HTR-8/SVneo (cell line): ENCODE data around the gene SLC30A10.
"Not testable (repeated sequence)": the region's sequence is repeated elsewhere in the genome, so short reads cannot be mapped to it uniquely, and the experiment has no call there.

Experiments used
- DNase-seq: peaks from one replicate; pipeline ENCODE4 v3.0.0; 2011; ENCODE audit warnings: low spot score, mixed read lengths; ENCODE audit not compliant: insufficient read length
- FAIRE-seq: peaks from 2 replicates; lab custom pipeline; 2011; peaks lifted over from hg19 to GRCh38; lab: Jason Lieb, UNC

The SLC30A10 gene

DNA sequence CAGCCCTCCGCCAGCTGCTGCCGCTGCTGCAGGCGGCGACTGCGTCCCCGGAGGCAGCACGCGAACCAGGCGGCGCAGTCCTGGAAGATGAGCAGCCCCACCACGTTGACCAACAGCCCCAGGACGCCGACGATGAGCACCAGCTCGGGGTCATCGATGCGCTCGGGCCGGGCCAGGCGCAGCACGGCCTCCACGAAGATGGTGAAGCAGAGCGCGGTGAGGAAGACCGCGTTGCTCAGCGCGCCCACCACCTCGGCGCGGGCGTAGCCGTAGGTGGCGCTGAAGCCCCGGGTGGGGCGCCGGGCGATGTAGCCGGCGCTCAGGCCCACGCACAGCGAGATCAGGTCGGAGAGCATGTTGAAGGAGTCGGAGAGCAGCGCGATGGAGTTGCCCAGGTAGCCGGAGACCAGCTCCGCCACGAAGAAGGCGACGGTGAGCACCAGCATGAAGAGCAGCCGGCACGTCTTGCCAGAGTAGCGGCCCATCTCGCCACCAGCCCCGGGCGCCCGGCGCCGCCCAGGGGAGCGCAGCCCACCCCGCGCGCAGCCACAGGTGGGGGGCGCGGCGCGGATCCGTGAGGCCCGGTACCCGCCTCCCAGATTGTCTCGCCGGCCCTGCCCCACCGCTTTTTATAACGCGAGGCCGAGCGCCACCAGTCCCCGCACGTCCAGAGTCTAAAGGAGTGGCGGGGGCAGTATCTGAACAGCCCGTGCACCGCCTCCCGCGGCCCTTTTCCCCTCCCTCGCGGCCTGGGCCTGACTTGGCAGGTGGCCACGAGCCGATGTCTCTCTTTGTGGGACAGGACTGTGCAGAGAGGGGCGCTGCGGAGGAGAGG lies at the start of gene SLC30A10:
SLC30A10 (minus strand) TSS at position 602 of the 835 bp plus-strand sequence; CDS start at position 485, 117 bp downstream.
- FAIRE-seq (peak; percentile 89), DNase-seq (peak; percentile 41)

DNA sequence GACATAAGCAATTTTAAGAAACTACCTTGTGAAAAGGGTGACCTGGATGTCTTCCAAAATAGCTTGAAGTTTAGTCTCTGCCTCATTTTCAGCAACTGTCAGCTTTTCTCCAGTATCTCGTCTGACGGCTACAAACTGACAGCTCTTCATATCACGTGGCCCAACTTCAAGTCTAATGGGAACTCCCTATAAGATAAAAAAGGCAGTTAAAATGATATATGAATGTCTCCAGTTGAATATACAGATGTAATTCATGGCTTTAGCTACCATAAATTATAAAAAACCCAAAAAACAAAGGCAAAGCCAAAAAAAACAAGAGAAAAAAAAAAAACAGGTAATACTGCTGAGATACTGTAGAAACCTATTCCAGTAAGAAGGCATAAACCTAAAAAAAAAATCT lies 44.9 kb upstream of the SLC30A10 start:
- FAIRE-seq (no peak), DNase-seq (no peak)

DNA sequence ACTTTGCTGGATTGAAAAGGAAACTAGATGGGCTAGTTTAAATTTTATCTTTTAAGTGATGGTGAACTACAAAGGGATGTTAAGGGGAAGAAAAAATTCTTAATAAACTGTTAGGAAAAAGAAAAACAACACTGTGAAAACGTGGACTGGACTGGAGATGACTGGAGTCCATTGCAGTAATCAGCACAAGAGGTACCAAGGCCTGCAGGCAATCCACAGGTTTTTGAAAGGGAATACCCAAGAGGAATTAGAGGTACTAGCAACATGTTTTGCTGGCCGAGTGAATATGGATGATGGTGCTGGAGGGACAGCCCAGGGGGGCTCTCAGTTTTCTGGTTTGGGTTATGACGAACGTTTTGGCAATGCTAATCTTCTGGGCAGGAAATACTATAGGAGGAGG lies 39.0 kb upstream of the SLC30A10 start:
- FAIRE-seq (no peak), DNase-seq (no peak)

DNA sequence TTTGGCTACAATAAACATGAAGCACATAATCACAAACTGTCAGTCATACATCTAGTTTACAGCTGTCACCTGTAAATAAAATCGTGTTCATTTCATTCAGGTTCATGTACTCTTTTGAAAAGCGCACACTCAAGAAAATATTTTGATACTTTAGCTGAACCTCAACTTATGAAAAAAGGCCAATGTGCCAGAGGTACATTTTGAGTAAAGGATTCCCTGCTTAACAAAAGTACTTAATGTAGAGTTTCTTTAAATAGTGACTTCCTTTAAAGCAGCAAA lies 37.7 kb upstream of the SLC30A10 start:
- FAIRE-seq (no peak), DNase-seq (no peak)

DNA sequence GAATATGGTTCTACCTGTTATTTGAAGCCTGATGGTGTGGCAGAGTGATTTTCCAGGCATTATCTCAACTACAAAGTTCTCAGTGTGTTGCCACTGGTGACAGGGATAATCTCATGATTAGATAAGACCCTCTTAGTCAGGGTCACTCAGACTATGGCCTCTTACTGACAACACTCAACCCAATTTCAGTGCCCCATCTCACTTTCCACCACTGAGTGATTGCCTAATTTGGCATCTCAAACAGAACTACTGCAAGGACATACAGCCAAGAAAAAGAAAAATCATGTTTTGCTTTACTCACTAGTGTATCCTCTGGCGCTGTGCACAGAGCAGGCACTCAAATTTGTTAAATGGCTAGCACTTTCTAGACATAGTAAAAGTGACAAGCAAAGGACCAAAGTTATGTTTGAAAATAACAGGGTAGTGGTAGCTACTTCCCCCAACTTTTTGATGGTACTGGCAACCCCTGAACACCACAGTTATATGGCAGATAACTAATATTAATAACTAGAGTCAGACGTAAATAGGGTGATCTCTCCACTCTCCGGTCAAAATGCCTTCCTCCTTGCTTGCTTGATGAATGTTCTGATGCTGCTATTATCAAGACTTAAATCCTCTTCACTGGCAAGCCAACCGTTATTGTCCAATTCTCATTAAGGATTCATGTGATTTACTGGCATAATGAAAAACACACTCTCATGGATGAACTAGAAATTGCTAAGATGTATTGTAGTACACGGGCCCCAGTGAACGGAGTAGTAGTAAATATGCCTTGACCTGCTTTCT lies 37.1 kb upstream of the SLC30A10 start:
- no peak for DNase-seq
- FAIRE-seq = no peak

DNA sequence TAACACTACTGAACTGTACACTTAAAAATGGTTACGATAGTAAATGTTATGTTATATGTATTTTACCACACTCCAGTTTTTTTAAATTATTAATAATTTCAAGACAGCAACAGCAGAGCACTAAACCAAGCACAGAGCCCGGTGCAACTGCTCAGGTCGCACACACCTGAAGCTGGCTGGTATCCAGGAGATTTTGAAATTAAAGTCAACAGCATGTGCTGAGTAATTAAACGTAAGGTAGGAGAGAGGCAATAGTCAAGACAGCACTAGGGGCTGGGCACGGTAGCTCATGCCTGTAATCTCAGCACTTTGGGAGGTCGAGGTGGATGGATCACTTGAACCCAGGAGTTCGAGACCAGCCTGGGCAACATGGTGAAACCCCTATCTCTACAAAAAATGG lies 35.1 kb upstream of the SLC30A10 start:
- no peak for FAIRE-seq

DNA sequence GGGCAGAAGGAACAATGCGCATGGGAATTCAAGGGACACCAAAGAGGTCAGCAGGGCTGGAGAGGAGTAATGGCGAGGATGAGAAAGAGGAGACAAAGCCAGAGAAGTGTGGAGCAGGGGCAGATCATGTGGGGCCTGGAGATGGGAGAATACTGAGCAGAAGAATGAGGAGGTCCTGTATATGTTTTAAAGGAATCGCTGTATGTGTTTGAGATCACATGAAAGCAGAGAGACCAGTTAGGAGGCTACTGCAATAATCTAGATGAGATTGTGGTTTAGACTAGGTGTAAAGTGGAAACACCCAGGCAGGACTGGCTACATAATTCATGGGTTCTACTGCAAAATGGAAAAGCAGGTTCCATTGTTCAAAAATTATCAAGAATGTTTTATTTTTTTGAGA lies 33.3 kb upstream of the SLC30A10 start:
- FAIRE-seq = no peak
- DNase-seq = no peak

More for the DNA sequence above, 35.1 kb upstream of the SLC30A10 start:
- no peak for DNase-seq

DNA sequence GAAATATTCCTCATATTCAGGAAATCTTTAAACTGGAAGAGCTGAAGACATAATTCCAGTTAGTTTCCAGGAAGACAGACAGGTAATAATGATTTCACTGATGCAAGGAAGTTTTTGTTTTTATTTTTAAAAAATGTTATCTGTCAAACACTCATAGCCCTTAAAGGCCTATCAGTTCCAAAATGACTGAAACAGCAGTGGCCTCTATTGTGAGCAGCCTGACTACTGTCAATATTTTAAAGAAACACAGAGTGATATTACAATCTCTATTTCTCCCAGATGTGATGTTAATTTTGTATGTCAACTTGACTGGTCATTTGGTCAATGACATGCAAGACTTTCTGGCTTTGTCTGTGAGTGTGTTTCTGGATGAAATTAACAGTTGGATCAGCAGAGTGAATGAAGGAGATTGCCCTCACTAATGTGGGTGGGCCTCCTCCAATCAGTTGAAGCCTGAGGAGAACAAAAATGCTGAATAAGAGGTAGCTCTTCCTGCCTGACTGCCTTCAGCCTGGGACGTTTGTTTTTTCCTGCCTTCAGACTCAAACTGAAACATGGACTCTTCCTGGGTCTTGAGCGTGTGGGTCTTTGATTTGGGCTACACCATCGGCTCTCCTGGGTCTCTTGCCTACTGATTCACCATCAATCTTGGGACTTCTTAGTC lies 31.3 kb upstream of the SLC30A10 start:
- no peak for DNase-seq
- no peak for FAIRE-seq

DNA sequence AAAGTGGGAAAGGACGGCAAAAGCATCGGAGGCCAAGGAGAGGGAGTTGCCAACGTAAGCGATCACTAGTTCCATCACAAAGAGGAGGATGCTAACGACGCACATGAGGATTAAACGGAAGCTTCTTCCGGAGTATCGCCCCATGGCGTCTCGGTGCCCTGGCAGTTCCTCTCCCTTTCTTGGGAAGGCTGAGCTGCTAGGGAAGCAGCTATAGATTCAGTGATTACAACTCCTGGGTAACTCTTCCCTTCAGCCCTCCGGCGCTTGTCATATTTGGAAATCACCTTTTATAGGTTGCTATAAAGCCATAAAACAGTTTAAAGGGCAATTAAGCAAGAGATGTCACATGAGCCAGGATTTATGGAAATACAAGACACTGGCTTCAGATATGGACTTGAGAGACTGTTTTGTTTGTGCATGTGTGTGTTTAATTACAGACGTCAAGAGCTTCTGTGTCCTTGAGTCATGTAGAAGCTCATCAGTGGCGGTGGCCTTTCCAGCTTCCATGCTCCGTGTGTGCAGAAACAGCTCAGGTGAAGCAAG lies 30.6 kb upstream of the SLC30A10 start:
- no peak for DNase-seq
- FAIRE-seq = no peak

DNA sequence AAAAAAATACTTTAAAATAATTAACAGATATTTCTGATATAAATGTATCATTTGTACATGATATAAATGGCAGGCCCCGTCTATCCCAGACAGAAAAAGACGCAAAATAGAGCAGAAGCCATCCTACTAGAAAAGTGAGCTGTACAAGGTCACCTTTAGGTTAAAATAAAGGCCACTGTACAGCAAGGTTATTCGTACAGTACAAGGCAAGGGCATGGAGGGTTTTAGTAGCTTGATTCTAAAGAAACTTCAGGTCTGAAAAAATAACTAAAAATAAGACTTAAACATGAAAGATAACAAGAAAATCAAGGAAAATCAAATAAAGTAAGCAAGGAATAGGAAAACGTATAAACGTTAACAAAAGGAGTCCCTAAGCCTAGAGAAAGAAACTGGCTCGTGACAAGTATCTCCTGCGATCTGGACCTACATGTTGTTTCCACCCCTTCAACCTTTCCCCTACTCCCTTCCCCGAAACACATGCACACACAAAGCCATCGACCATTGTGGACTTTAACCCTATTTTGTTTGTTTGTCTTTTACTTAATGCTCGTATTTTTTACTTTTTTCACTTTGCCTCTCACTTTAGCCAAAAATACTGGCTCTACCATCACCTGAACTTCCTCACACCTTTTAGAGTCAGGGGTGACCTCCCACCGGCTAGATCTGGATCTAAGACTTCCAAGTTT lies 26.5 kb upstream of the SLC30A10 start:
- FAIRE-seq (no peak), DNase-seq (no peak)

DNA sequence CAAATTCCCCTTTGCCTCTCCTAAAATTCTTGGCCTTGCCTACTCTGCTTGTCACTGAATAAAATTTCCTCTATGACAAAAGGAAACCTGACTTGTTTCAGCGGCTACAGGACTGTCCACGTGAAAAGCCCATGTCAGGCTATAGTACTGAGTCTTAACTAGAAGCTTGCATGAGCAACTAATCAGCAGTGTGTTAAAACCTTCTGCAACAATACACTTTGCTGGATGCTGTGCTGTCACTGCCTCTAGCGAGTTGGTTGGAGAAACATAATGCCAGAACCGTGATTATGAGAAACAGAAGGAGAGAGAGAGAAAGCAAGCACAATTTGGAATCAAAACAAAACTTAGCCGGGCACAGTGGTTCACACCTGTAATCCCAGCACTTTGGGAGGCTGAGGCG lies 25.7 kb upstream of the SLC30A10 start:
- FAIRE-seq (no peak), DNase-seq (no peak)

DNA sequence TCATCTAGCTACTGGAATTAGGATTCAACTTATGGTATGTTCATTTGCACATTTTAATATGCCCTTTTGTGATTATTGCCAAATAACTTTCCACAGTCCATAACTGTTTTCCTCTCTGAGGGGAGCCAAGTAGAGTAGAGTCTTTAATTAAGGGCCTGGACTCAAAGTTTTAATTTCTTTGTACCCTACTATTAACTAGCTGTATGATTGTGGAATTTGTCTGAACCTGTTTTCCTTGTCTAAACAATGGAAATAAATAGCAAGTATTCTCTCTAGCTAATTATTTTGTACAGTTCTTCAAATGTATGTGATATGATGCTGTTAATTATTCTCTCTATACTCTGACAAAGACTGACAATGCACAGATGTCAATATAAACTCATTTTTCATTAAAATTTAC lies 24.0 kb upstream of the SLC30A10 start:
- no peak for DNase-seq

DNA sequence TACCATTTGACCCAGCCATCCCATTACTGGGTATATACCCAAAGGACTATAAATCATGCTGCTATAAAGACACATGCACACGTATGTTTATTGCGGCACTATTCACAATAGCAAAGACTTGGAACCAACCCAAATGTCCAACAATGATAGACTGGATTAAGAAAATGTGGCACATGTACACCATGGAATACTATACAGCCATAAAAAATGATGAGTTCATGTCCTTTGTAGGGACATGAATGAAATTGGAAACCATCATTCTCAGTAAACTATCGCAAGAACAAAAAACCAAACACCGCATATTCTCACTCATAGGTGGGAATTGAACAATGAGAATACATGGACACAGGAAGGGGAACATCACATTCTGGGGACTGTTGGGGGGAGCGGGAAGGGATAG lies 20.9 kb upstream of the SLC30A10 start:
- DNase-seq, FAIRE-seq: not testable (repeated sequence)

More for the DNA sequence above, 24.0 kb upstream of the SLC30A10 start:
- no peak for FAIRE-seq

DNA sequence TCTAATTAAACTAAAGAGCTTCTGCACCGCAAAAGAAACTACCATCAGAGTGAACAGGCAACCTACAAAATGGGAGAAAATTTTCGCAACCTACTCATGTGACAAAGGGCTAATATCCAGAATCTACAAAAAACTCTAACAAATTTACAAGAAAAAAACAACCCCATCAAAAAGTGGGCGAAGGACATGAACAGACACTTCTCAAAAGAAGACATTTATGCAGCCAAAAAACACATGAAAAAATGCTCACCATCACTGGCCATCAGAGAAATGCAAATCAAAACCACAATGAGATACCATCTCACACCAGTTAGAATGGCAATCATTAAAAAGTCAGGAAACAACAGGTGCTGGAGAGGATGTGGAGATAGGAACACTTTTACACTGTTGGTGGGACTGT lies 20.4 kb upstream of the SLC30A10 start:
- not testable (repeated sequence) for DNase-seq, FAIRE-seq

DNA sequence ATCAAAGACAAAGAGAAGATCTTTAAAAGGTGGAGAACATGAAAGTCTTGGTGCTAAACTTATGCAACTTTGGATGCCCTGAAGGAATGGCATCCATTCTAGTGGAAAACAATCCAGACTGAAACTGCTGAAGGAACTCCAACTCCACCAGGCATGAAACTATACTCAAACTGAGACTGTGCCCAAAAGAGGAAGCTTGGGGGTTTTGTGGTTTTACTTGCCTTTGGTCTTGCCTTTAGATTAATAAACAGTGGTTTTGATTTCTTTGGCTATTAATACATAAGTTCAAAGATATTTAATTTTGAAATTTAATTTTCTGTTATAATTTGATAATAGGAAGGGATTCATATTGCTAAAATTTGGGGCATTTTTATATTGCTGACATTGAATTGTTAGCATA lies 17.4 kb upstream of the SLC30A10 start:
- no peak for DNase-seq
- FAIRE-seq = no peak

DNA sequence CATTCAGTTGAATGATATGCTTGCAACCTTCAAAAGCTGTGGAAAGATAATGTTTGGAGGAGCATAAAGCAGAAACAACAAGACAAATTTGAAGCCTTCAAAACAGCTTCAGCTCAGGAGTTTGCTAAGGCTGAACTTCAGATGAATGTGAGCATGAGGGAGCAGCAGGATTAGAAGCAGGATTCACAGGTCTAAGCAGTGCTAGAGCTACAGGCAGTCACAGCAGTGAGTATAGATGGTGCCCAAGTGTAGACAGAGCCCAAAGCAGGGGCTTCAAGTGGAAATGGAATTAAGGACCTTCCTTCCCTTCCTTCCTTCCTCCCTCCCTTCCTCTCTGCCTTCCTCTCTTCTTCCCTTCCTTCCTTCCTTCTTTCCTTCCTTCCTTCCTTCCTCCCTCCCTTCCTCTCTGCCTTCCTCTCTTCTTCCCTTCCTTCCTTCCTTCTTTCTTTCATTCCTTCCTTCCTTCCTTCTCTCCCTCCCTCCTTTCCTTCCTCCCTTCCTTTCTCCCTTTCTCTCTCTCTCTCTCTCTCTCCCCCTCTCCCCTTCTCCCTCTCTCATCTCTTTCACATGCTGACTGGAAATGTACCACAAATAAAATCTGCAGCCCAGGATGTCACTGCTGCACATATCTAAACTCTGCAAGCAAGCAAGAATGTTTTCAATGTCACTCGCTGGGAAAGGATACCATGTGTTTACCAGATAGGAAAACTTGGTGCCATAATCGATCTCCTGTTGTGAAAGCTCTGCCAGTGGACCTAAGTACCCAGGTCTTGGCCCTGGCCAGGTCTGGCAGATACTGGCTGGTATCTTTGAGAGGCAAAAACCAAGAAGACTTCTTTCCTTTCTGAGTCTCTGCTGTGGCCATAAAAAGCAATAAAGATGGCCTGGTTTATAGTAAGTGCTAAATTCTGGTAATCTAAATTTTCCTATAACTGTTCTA lies 13.1 kb upstream of the SLC30A10 start:
- no peak for FAIRE-seq
- no peak for DNase-seq

DNA sequence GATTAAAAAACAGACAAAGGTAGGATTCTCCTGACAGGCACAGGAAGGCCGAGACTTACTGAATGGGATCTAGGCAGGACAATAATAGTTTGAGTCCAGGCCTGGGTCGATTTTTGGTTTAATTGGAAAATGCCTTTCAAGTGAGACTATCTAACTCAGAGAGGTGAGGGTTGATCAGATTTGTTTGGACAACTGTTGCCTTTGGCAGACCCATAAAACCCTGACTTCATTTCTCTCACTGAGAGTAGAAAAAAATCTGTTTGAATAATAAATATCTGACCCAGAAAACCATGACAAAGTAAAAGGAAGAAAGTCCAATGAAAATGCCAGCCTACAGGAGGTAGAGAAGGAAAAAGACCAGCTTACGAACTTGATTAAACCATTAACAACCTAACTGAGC lies 12.3 kb upstream of the SLC30A10 start:
- no peak for FAIRE-seq
- no peak for DNase-seq

DNA sequence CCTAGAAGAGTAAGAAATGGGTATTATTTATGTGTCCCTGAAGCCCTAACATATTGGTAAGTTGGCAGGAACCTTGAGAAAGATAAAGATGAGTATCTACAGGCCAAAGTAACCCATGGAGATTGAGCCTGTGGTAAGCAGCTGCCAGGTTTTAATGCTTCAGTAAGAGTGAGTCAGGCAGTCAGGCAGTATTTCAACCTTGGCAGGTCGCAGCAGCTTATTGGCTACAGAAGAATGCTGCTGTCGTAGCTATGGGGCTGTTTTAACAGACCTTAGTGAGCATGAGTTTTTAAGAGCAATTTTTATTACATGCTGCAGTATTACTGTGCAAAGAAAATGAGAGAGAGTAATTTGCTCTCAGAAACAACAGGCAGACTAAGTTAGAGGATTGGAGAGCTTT lies 10.3 kb upstream of the SLC30A10 start:
- DNase-seq = peak; percentile 75
- peak; percentile 28 for FAIRE-seq

DNA sequence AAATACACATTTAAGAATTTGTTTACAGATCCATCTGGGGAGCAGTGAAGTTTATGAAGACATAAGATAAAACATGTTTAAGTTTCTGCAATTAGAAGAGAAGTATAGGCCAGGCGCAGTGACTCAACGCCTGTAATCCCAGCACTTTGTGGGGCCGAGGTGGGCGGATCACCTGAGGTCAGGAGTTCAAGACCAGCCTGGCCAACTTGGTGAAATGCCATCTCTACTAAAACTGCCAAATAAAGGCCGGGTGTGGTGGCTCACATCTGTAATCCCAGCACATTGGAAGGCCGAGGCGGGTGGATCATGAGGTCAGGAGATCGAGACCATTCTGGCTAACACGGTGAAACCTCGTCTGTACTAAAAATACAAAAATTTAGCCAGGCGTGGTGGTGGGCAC lies 5.4 kb upstream of the SLC30A10 start:
- FAIRE-seq, DNase-seq: not testable (repeated sequence)
